ENCODE measurements around the gene ZSCAN10. TPM values are rescaled to one million over a fixed set of nuclear protein-coding genes. Genes with fewer than 3 reads are reported as not detected.

Gene ZSCAN10
- total and polyA plus RNA-seq, 10 donors: 0.02 to 0.85 (median 0.06) TPM; not detected in 7

DNA sequence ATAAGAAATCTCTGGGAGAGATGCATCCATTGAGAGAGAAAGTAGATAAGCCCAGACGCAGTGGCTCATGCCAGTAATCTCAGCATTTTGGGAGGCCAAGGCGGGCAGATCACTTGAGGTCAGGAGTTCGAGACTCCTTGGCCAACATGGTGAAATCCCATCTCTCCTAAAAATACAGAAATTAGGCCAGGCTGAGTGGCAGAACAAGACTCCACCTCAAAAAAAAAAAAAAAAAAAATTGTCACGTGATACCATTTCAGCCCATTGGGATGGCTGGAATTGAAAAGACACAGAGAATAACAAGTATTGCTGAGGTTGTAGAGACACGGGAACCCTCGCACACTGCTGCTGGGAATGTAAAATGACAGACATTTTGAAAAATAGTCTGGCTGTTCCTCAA lies 36.5 kb downstream of the ZSCAN10 start:
- no peak for DNase-seq
- Histone ChIP-seq H3K4me1 (peaks cover 13 to 90% (median 49%) of the 10 kb centered on the region in 6 donors), H3K4me3 (no peak overlapping the region), H3K9me3 (no peaks in the 10 kb centered on the region), H3K36me3 (peaks cover 0 to 19% (median 0%) of the 10 kb centered on the region in 6 donors), H3K27ac (peak overlapping the region in 3 of 8 donors; percentile 37 to 92 (median 51)), H3K27me3 (replicated peaks in 1 of 7) (no peaks in the 10 kb centered on the region)
- 84 to 93% (median 89%) methylated on average over 6 of the region's 6 CpGs for WGBS, 5 donors
- intact Hi-C loops (cut with DNase I; ENCODE audit: low total_unique reads): no loop called here
- TF ChIP-seq, protein P1, sequence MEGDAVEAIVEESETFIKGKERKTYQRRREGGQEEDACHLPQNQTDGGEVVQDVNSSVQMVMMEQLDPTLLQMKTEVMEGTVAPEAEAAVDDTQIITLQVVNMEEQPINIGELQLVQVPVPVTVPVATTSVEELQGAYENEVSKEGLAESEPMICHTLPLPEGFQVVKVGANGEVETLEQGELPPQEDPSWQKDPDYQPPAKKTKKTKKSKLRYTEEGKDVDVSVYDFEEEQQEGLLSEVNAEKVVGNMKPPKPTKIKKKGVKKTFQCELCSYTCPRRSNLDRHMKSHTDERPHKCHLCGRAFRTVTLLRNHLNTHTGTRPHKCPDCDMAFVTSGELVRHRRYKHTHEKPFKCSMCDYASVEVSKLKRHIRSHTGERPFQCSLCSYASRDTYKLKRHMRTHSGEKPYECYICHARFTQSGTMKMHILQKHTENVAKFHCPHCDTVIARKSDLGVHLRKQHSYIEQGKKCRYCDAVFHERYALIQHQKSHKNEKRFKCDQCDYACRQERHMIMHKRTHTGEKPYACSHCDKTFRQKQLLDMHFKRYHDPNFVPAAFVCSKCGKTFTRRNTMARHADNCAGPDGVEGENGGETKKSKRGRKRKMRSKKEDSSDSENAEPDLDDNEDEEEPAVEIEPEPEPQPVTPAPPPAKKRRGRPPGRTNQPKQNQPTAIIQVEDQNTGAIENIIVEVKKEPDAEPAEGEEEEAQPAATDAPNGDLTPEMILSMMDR (IDR thresholded peaks at IDR 0.05 in 8 of 11, conservative IDR thresholded peaks at IDR 0.05 in 3 of 11): no peak
- TF ChIP-seq POLR2A (IDR thresholded peaks at IDR 0.05) (no peak), POLR2AphosphoS5 (IDR thresholded peaks at IDR 0.05) (no peak)

DNA sequence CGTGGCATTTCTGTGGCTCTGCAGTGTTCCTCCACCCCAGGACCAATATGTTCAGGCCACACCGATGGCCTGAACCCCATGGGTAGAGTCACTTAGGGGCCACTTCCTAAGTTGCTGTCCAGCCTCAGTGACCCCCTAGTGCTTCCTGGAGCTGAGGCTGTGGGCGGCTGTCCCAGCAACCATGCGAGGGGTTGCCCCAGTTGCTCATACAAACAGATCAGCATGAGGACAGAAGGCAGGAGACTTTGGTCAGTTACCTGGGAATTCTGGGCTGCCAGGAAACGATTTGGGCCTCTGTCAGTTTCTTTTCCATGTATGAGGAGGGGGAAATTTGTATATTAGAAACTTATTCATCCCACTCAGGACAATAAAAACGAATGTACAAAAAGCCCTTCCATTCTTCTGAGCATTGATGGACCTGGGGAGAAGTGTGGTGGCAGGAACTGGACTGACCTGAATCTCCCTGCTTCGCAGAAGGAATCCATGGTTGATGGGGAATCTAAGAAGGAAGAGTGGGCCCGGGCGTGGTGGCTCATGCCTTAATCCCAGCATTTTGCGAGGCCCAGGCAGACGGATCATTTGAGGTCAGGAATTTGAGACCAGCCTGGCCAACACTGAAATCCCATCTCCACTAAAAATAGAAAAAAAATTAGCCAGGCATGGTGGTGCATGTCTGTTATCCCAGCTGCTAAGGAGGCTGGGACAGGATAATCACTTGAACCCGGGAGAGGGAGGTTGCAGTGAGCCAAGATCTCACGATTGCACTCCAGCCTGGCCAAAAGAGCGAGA lies 38.6 kb downstream of the ZSCAN10 start:
- TF ChIP-seq, protein P1 (IDR thresholded peaks at IDR 0.05 in 8 of 11, conservative IDR thresholded peaks at IDR 0.05 in 3 of 11): no peak
- TF ChIP-seq POLR2A (IDR thresholded peaks at IDR 0.05) (no peak), POLR2AphosphoS5 (IDR thresholded peaks at IDR 0.05) (no peak)
- peak overlapping the region in 6 of 8 donors; percentile 89 to 96 (median 92) for H3K27ac ChIP-seq
- DNase-seq: no peak
- peaks cover 13 to 99% (median 62%) of the 10 kb centered on the region in 6 donors for H3K4me1 ChIP-seq
- peak overlapping the region in 1 of 8 donors; percentile 97 for H3K4me3 ChIP-seq
- H3K9me3 ChIP-seq: no peaks in the 10 kb centered on the region
- intact Hi-C loops (cut with DNase I; ENCODE audit: low total_unique reads): no loop called here
- WGBS, 5 donors: 84 to 91% (median 90%) methylated on average over 12 to 14 of the region's 14 CpGs
- H3K27me3 ChIP-seq (replicated peaks in 1 of 7): no peaks in the 10 kb centered on the region
- H3K36me3 ChIP-seq: peaks cover 0 to 30% (median 0%) of the 10 kb centered on the region in 6 donors

DNA sequence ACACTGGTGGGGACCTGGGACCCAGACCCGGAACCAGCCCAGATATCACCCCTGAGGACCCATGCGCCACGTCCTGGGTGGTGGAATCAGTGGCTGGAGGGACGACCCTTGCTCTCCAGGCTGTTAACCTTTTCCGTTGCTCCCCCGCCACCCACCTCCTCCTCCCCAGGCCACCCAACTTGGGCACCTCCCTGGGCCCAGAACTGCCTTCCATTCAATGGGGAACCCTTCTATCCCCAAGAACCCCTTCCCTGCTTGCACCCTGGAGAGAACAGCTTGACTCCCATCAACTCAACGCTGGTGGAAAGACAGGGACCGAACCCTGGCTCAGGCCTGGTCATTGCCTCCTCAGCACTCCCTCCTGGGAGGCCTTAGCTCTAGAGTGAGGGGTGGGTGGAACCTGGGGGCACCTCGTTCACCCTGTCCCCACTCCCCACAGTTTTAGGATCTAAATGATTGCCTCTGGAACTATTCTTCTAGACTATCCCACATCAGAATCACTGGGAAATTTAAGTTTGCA lies 39.3 kb downstream of the ZSCAN10 start:
- WGBS, 5 donors: 45 to 60% (median 55%) methylated on average over 8 to 9 of the region's 9 CpGs
- Histone ChIP-seq H3K36me3 (peaks cover 0 to 36% (median 0%) of the 10 kb centered on the region in 6 donors), H3K4me1 (peaks cover 20 to 99% (median 67%) of the 10 kb centered on the region in 6 donors), H3K27me3 (replicated peaks in 1 of 7) (no peaks in the 10 kb centered on the region), H3K27ac (peak overlapping the region; percentile 86 to 96 (median 90)), H3K4me3 (peak overlapping the region; percentile 71 to 97 (median 80)), H3K9me3 (no peaks in the 10 kb centered on the region)
- no peak for DNase-seq
- TF ChIP-seq POLR2A (IDR thresholded peaks at IDR 0.05): no peak
- TF ChIP-seq, protein P1 (IDR thresholded peaks at IDR 0.05 in 8 of 11, conservative IDR thresholded peaks at IDR 0.05 in 3 of 11): no peak
- intact Hi-C loops (cut with DNase I; ENCODE audit: low total_unique reads): loop anchor here (5.0 to 10.0 kb wide), 2 partner anchors 68 to 105 kb away; no protein-coding TSS in a partner anchor

Data from spleen (tissue), 11 donors.